Type B pancreatic cell (in vitro differentiated cells): Measurements from ENCODE around the gene RPS25. TPM values are rescaled to one million over a fixed set of nuclear protein-coding genes. Genes with fewer than 3 reads are reported as not detected.

Experiments
- DNase-seq: peaks from one replicate; pipeline ENCODE4 v3.0.0; 2021; ENCODE audit warnings: mixed read lengths; ENCODE audit not compliant: unreplicated experiment; ENCODE audit errors: extremely low spot score
- H3K27ac Mint-ChIP-seq: 2 replicates; pipeline ENCODE4 v1.8.0; 2021; ENCODE audit warnings: mild to moderate bottlenecking, mixed read lengths
- H3K27me3 Mint-ChIP-seq: 2 replicates; pipeline ENCODE4 v1.8.0; 2021; ENCODE audit warnings: mixed read lengths
- H3K36me3 Mint-ChIP-seq: 2 replicates; pipeline ENCODE4 v1.8.0; 2021; ENCODE audit warnings: mixed read lengths
- H3K4me1 Mint-ChIP-seq: one replicate; pipeline ENCODE4 v1.8.0; 2021; ENCODE audit warnings: mixed read lengths; ENCODE audit not compliant: unreplicated experiment
- H3K4me3 Mint-ChIP-seq: 2 replicates; pipeline ENCODE4 v1.8.0; 2021; ENCODE audit warnings: mild to moderate bottlenecking, mixed read lengths
- H3K9me3 Mint-ChIP-seq: 2 replicates; pipeline ENCODE4 v1.8.0; 2021; ENCODE audit warnings: mixed read lengths
- total RNA-seq: library from RNA; stranded (reverse); gene quantifications from 2 replicates; pipeline ENCODE4 v1.2.1, GENCODE V29; 2021; ENCODE audit warnings: low replicate concordance
- TF ChIP-seq, protein P1 (sequence below): fragments of 200-600 bp; sonication (generic); conservative IDR thresholded peaks from 2 replicates; pipeline ENCODE4 v1.5.0; 2021; ENCODE audit warnings: antibody characterized with exemption, mild to moderate bottlenecking

Gene RPS25
- total RNA-seq, 1 donor from 2014 or later = 1,262 TPM

GRCh38 chr11:119057000-119057769 is 39.0 kb upstream of the RPS25 start, which contains the start of gene HYOU1:
HYOU1 (minus strand) TSS chr11:119057205; CDS start chr11:119056160, 1,045 bp downstream.
- Mint-ChIP-seq H3K9me3 (no peaks in the 10 kb centered on the region), H3K36me3 (peaks cover 20% of the 10 kb centered on the region), H3K27ac (peak within 1 kb of the TSS; percentile 90)

GRCh38 chr11:119056421-119056999 is 38.4 kb upstream of the RPS25 start:
- TF ChIP-seq, protein P1, sequence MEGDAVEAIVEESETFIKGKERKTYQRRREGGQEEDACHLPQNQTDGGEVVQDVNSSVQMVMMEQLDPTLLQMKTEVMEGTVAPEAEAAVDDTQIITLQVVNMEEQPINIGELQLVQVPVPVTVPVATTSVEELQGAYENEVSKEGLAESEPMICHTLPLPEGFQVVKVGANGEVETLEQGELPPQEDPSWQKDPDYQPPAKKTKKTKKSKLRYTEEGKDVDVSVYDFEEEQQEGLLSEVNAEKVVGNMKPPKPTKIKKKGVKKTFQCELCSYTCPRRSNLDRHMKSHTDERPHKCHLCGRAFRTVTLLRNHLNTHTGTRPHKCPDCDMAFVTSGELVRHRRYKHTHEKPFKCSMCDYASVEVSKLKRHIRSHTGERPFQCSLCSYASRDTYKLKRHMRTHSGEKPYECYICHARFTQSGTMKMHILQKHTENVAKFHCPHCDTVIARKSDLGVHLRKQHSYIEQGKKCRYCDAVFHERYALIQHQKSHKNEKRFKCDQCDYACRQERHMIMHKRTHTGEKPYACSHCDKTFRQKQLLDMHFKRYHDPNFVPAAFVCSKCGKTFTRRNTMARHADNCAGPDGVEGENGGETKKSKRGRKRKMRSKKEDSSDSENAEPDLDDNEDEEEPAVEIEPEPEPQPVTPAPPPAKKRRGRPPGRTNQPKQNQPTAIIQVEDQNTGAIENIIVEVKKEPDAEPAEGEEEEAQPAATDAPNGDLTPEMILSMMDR = no peak
- DNase-seq = no peak
- peaks cover 22% of the 10 kb centered on the region for H3K36me3 Mint-ChIP-seq
- peak overlapping the region; percentile 90 for H3K27ac Mint-ChIP-seq
- H3K4me1 Mint-ChIP-seq = peaks cover 11% of the 10 kb centered on the region
- H3K9me3 Mint-ChIP-seq = no peaks in the 10 kb centered on the region
- H3K4me3 Mint-ChIP-seq = peak overlapping the region; percentile 90
- no peaks in the 10 kb centered on the region for H3K27me3 Mint-ChIP-seq

More at GRCh38 chr11:119057000-119057769, 39.0 kb upstream of the RPS25 start, which contains the start of gene HYOU1:
- Mint-ChIP-seq H3K4me1 (peaks cover 11% of the 10 kb centered on the region), H3K4me3 (peak within 1 kb of the TSS; percentile 90), H3K27me3 (no peaks in the 10 kb centered on the region)
- DNase-seq = peak; percentile 99
- TF ChIP-seq, protein P1 = peak; percentile 49

GRCh38 chr11:119055901-119056300 is 37.8 kb upstream of the RPS25 start:
- Mint-ChIP-seq H3K9me3 (no peaks in the 10 kb centered on the region), H3K4me3 (peak overlapping the region; percentile 90), H3K4me1 (peaks cover 11% of the 10 kb centered on the region), H3K27ac (peak overlapping the region; percentile 88), H3K27me3 (no peaks in the 10 kb centered on the region), H3K36me3 (peaks cover 22% of the 10 kb centered on the region)
- TF ChIP-seq, protein P1 = peak; percentile 16
- no peak for DNase-seq

DNA sequence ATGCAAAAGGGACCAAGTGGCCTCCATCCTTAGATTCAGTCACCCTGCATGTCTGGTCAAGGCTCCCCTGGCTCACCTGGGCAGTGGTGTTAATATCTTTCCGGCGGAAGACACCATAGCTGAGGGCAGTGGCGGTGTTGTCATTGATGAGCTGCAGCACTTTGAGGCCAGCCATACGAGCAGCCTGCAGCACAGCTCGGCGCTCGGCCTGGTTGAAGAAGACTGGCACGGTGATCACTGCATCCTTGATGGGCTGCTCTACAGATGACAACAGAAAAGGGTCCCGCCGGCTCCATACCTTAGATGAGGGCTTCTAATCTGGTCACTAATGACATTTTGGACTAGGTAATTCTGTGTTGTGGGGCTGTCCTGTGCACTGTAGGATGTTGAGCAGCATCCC is 36.3 kb upstream of the RPS25 start:
- Mint-ChIP-seq H3K36me3 (peaks cover 22% of the 10 kb centered on the region), H3K9me3 (no peaks in the 10 kb centered on the region), H3K27me3 (no peaks in the 10 kb centered on the region), H3K4me1 (peaks cover 11% of the 10 kb centered on the region), H3K27ac (no peak overlapping the region), H3K4me3 (peak overlapping the region; percentile 69)
- no peak for DNase-seq
- TF ChIP-seq, protein P1 = no peak

GRCh38 chr11:119052163-119052814 is 34.1 kb upstream of the RPS25 start:
- no peaks in the 10 kb centered on the region for H3K27me3 Mint-ChIP-seq

More at GRCh38 chr11:119052163-119052814, 34.1 kb upstream of the RPS25 start:
- no peak overlapping the region for H3K27ac Mint-ChIP-seq
- no peaks in the 10 kb centered on the region for H3K9me3 Mint-ChIP-seq
- peaks cover 8% of the 10 kb centered on the region for H3K4me1 Mint-ChIP-seq
- no peak for DNase-seq
- TF ChIP-seq, protein P1 = no peak
- peaks cover 24% of the 10 kb centered on the region for H3K36me3 Mint-ChIP-seq
- H3K4me3 Mint-ChIP-seq = no peak overlapping the region
